Natural killer cell (primary cell): ENCODE data around the gene DMTF1. TPM values are rescaled to one million over a fixed set of nuclear protein-coding genes. Genes with fewer than 3 reads are reported as not detected.
A peak's percentile ranks its signal among the peaks of the same experiment; 100 is the strongest.

Experiments used
- ATAC-seq, 3 donors: fragments of 150-1000 bp in 2 of 3; fragments of 200-7000 bp in 1 of 3; cut with Tn5 transposase; 1 replicate in 1 of 3; 2 replicates in 2 of 3; pipeline ENCODE4 v1.10.0; 2021; ENCODE audit warnings: mild to moderate bottlenecking in 2 of 3, moderate library complexity in 2 of 3
- DNase-seq, 2 donors: peaks; one replicate each; pipeline versions ENCODE4 v3.0.0 to v3.0.0-alpha.2; 2013 to 2021; ENCODE audit warnings: mixed read lengths in 1 of 2
- H3K27ac ChIP-seq: one replicate; pipeline ENCODE4 v1.5.1; 2013; ENCODE audit warnings: mild to moderate bottlenecking, low read length
- H3K27me3 ChIP-seq: one replicate; pipeline ENCODE4 v1.6.1; 2013; ENCODE audit warnings: low read length; ENCODE audit not compliant: control insufficient read depth, insufficient read depth
- H3K36me3 ChIP-seq: one replicate; pipeline ENCODE4 v1.6.1; 2013; ENCODE audit warnings: low read length; ENCODE audit not compliant: control insufficient read depth, insufficient read depth
- H3K4me1 ChIP-seq: one replicate; pipeline ENCODE4 v1.6.1; 2013; ENCODE audit warnings: low read length; ENCODE audit not compliant: control insufficient read depth, insufficient read depth
- H3K4me3 ChIP-seq: one replicate; pipeline ENCODE4 v1.5.1; 2013; ENCODE audit warnings: low read length
- H3K9me3 ChIP-seq: one replicate; pipeline ENCODE4 v1.6.1; 2013; ENCODE audit warnings: low read length; ENCODE audit not compliant: control insufficient read depth, insufficient read depth
- H3K27ac Mint-ChIP-seq, 2 donors: one replicate each; pipeline ENCODE4 v1.8.0; 2022; ENCODE audit warnings: mild to moderate bottlenecking in 2 of 2, mixed read lengths in 2 of 2, moderate library complexity in 1 of 2
- H3K27me3 Mint-ChIP-seq, 2 donors: one replicate each; pipeline ENCODE4 v1.8.0; 2022; ENCODE audit warnings: low read depth in 2 of 2, mixed read lengths in 2 of 2
- H3K36me3 Mint-ChIP-seq: one replicate; pipeline ENCODE4 v1.8.0; 2022; ENCODE audit warnings: mixed read lengths
- H3K4me1 Mint-ChIP-seq, 2 donors: one replicate each; pipeline ENCODE4 v1.8.0; 2022; ENCODE audit warnings: mixed read lengths in 2 of 2
- H3K4me3 Mint-ChIP-seq: one replicate; pipeline ENCODE4 v1.8.0; 2022; ENCODE audit warnings: mild to moderate bottlenecking, moderate library complexity, mixed read lengths
- H3K9me3 Mint-ChIP-seq, 2 donors: one replicate each; pipeline ENCODE4 v1.8.0; 2022; ENCODE audit warnings: mixed read lengths in 2 of 2
- CTCF ChIP-seq: fragments of 200-600 bp; IDR thresholded peaks from one replicate; pipeline ENCODE4 v1.8.0; 2022; ENCODE audit warnings: antibody characterized with exemption
- WGBS: methylation state at CpG from one replicate; pipeline ENCODE4 v1.1.7; 2013; ENCODE audit warnings: missing lambda C conversion rate; ENCODE audit not compliant: insufficient coverage; 5-methylcytosine and 5-hydroxymethylcytosine counted together
- intact Hi-C: fragments of 100-400 bp; cut with micrococcal nuclease; formaldehyde crosslinking; loops from one replicate; pipeline ENCODE4 v1.14.2; 2022
- total RNA-seq, 4 donors: library from RNA; stranded (reverse); fragments of 120-200 nt in 1 of 4; gene quantifications; one replicate each; pipeline versions ENCODE4 v1.2.3 to v1.2.4, GENCODE V29; 2013 to 2022

The DMTF1 gene
- total RNA-seq, 3 donors from 2014 or later (not counting 1 experiment from before 2014, with no cell fraction given): 154 to 178 (median 160) TPM

GRCh38 chr7:87218796-87219544 is 66.7 kb downstream of the DMTF1 start:
- peak overlapping the region; percentile 99 for H3K4me3 Mint-ChIP-seq
- peak overlapping the region; percentile 94 for H3K27ac ChIP-seq
- no peaks in the 10 kb centered on the region for H3K9me3 ChIP-seq
- H3K4me1 ChIP-seq: peaks cover 39% of the 10 kb centered on the region
- no peaks in the 10 kb centered on the region for H3K9me3 Mint-ChIP-seq
- TF ChIP-seq CTCF: no peak
- DNase-seq (peak in 1 of 2 donors; percentile 71), ATAC-seq (peak; percentile 4 to 12 (median 11))
- H3K27me3 Mint-ChIP-seq: no peaks in the 10 kb centered on the region
- no peaks in the 10 kb centered on the region for H3K36me3 ChIP-seq
- 0% methylated on average over 17 of the region's 17 CpGs for WGBS
- no peaks in the 10 kb centered on the region for H3K36me3 Mint-ChIP-seq
- peaks cover 46 to 48% of the 10 kb centered on the region in 2 donors for H3K4me1 Mint-ChIP-seq
- peak overlapping the region; percentile 98 for H3K4me3 ChIP-seq
- peak overlapping the region; percentile 95 to 98 for H3K27ac Mint-ChIP-seq
- no peaks in the 10 kb centered on the region for H3K27me3 ChIP-seq
- intact Hi-C loops: loop anchor here (2.0 to 10.0 kb wide), 2 partner anchors 126 to 164 kb away; partner anchors contain the start of genes CROT and ELAPOR2

GRCh38 chr7:87219545-87220025 is 67.3 kb downstream of the DMTF1 start, which contains the start of gene TMEM243:
TSS of gene TMEM243 (minus strand) at chr7:87219732. CDS start at chr7:87219503, 229 bp downstream.
- H3K27ac ChIP-seq: peak within 1 kb of the TSS; percentile 94
- Mint-ChIP-seq H3K27ac (peak within 1 kb of the TSS; percentile 95 to 98), H3K4me3 (peak within 1 kb of the TSS; percentile 99), H3K4me1 (peaks cover 43% of the 10 kb centered on the region in 2 donors), H3K27me3 (no peaks in the 10 kb centered on the region), H3K9me3 (no peaks in the 10 kb centered on the region), H3K36me3 (no peaks in the 10 kb centered on the region)
- under 1% methylated on average over 41 of the region's 41 CpGs for WGBS
- H3K4me1 ChIP-seq: peaks cover 39% of the 10 kb centered on the region
- H3K36me3 ChIP-seq: no peaks in the 10 kb centered on the region
- DNase-seq (peak; percentile 74 to 92), ATAC-seq (peak; percentile 76 to 91 (median 79))
- H3K9me3 ChIP-seq: no peaks in the 10 kb centered on the region
- intact Hi-C loops: loop anchor here (1.0 to 10.0 kb wide), 4 partner anchors 17 to 165 kb away; partner anchors contain the start of genes CROT, DMTF1 and ELAPOR2
- no peaks in the 10 kb centered on the region for H3K27me3 ChIP-seq
- H3K4me3 ChIP-seq: peak within 1 kb of the TSS; percentile 98
- TF ChIP-seq CTCF: peak; percentile 19

- peaks cover 36% of the 10 kb centered on the region for H3K4me1 ChIP-seq
- WGBS: 0% methylated on average over 75 of the region's 75 CpGs
- Mint-ChIP-seq H3K4me3 (peak overlapping the region; percentile 99), H3K9me3 (no peaks in the 10 kb centered on the region), H3K27me3 (no peaks in the 10 kb centered on the region), H3K4me1 (peaks cover 43% of the 10 kb centered on the region in 2 donors), H3K27ac (peak overlapping the region; percentile 95 to 98), H3K36me3 (no peaks in the 10 kb centered on the region)
- TF ChIP-seq CTCF: peak; percentile 4
- DNase-seq (peak; percentile 72 to 89), ATAC-seq (peak; percentile 69 to 73 (median 71))
- intact Hi-C loops: loop anchor here (1.0 to 2.0 kb wide), 2 partner anchors 17 to 68 kb away; partner anchors contain the start of gene DMTF1
- peak overlapping the region; percentile 98 for H3K4me3 ChIP-seq
- no peaks in the 10 kb centered on the region for H3K9me3 ChIP-seq
- H3K36me3 ChIP-seq: no peaks in the 10 kb centered on the region
- no peaks in the 10 kb centered on the region for H3K27me3 ChIP-seq
- H3K27ac ChIP-seq: peak overlapping the region; percentile 94
Observed at GRCh38 chr7:87220026-87220733, 67.9 kb downstream of the DMTF1 start.
